ENCODE results near the gene NOTCH4.

Gene NOTCH4

GRCh38 chr6:32166411-32167061, 57.3 kb downstream of the NOTCH4 start:
- Histone ChIP-seq H3K27me3 (ENCODE audit: insufficient read depth, poor library complexity, severe bottlenecking) (no peaks in the 10 kb centered on the region), H3K36me3 (ENCODE audit: low read depth) (peaks cover 44% of the 10 kb centered on the region), H3K4me3 (ENCODE audit: severe bottlenecking) (no peak overlapping the region), H3K27ac (ENCODE audit: poor library complexity, severe bottlenecking) (no peak overlapping the region), H3K4me1 (ENCODE audit: insufficient read depth, poor library complexity, severe bottlenecking) (no peaks in the 10 kb centered on the region), H3K9me3 (ENCODE audit: severe bottlenecking) (no peaks in the 10 kb centered on the region)
- DNase-seq (ENCODE audit: low spot score) (no peak), ATAC-seq (ENCODE audit: low read depth) (no peak)
- no peak for TF ChIP-seq CTCF (IDR thresholded peaks at IDR 0.05; ENCODE audit: poor library complexity, severe bottlenecking)

GRCh38 chr6:32164295-32164694, 59.6 kb downstream of the NOTCH4 start, which contains the start of gene EGFL8:
Gene EGFL8, plus strand, starts transcription at chr6:32164595. Its CDS starts 1,571 bp downstream, at chr6:32166166.
- no peak within 1 kb of the TSS for H3K27ac ChIP-seq (ENCODE audit: poor library complexity, severe bottlenecking)
- H3K36me3 ChIP-seq (ENCODE audit: low read depth) = peaks cover 37% of the 10 kb centered on the region
- DNase-seq (ENCODE audit: low spot score) = no peak
- H3K27me3 ChIP-seq (ENCODE audit: insufficient read depth, poor library complexity, severe bottlenecking) = no peaks in the 10 kb centered on the region
- no peak for ATAC-seq (ENCODE audit: low read depth)
- TF ChIP-seq CTCF (IDR thresholded peaks at IDR 0.05; ENCODE audit: poor library complexity, severe bottlenecking) = no peak
- no peaks in the 10 kb centered on the region for H3K4me1 ChIP-seq (ENCODE audit: insufficient read depth, poor library complexity, severe bottlenecking)
- H3K9me3 ChIP-seq (ENCODE audit: severe bottlenecking) = no peaks in the 10 kb centered on the region
- no peak within 1 kb of the TSS for H3K4me3 ChIP-seq (ENCODE audit: severe bottlenecking)

GRCh38 chr6:32163559-32164258, 60.2 kb downstream of the NOTCH4 start:
- ATAC-seq (ENCODE audit: low read depth) (no peak), DNase-seq (ENCODE audit: low spot score) (no peak)
- Histone ChIP-seq H3K27ac (ENCODE audit: poor library complexity, severe bottlenecking) (no peak overlapping the region), H3K27me3 (ENCODE audit: insufficient read depth, poor library complexity, severe bottlenecking) (no peaks in the 10 kb centered on the region), H3K4me1 (ENCODE audit: insufficient read depth, poor library complexity, severe bottlenecking) (no peaks in the 10 kb centered on the region), H3K9me3 (ENCODE audit: severe bottlenecking) (no peaks in the 10 kb centered on the region), H3K4me3 (ENCODE audit: severe bottlenecking) (no peak overlapping the region), H3K36me3 (ENCODE audit: low read depth) (peaks cover 36% of the 10 kb centered on the region)
- TF ChIP-seq CTCF (IDR thresholded peaks at IDR 0.05; ENCODE audit: poor library complexity, severe bottlenecking) = no peak

GRCh38 chr6:32158052-32158451, 65.8 kb downstream of the NOTCH4 start:
- DNase-seq (ENCODE audit: low spot score) (no peak), ATAC-seq (ENCODE audit: low read depth) (no peak)
- Histone ChIP-seq H3K27me3 (ENCODE audit: insufficient read depth, poor library complexity, severe bottlenecking) (no peaks in the 10 kb centered on the region), H3K4me1 (ENCODE audit: insufficient read depth, poor library complexity, severe bottlenecking) (no peaks in the 10 kb centered on the region), H3K27ac (ENCODE audit: poor library complexity, severe bottlenecking) (no peak overlapping the region), H3K9me3 (ENCODE audit: severe bottlenecking) (no peaks in the 10 kb centered on the region), H3K4me3 (ENCODE audit: severe bottlenecking) (no peak overlapping the region), H3K36me3 (ENCODE audit: low read depth) (peaks cover 46% of the 10 kb centered on the region)
- TF ChIP-seq CTCF (IDR thresholded peaks at IDR 0.05; ENCODE audit: poor library complexity, severe bottlenecking) = no peak

- ATAC-seq (ENCODE audit: low read depth) (no peak), DNase-seq (ENCODE audit: low spot score) (no peak)
- TF ChIP-seq CTCF (IDR thresholded peaks at IDR 0.05; ENCODE audit: poor library complexity, severe bottlenecking) = no peak
- Histone ChIP-seq H3K4me3 (ENCODE audit: severe bottlenecking) (no peak overlapping the region), H3K27ac (ENCODE audit: poor library complexity, severe bottlenecking) (no peak overlapping the region), H3K36me3 (ENCODE audit: low read depth) (peaks cover 46% of the 10 kb centered on the region), H3K4me1 (ENCODE audit: insufficient read depth, poor library complexity, severe bottlenecking) (peaks cover 6% of the 10 kb centered on the region), H3K27me3 (ENCODE audit: insufficient read depth, poor library complexity, severe bottlenecking) (no peaks in the 10 kb centered on the region), H3K9me3 (ENCODE audit: severe bottlenecking) (no peaks in the 10 kb centered on the region)
Observed at GRCh38 chr6:32156891-32157290, 67.0 kb downstream of the NOTCH4 start.

Measured in RWPE2 (cell line).